ENCODE measurements around the gene PROX1.

GRCh38 chr1:214002472-214002871 is 14.7 kb downstream of the PROX1 start:
- TF ChIP-seq POLR2A (IDR thresholded peaks at IDR 0.05) (no peak), CTCF (IDR thresholded peaks at IDR 0.05) (no peak)

Measured in esophagus squamous epithelium (tissue), 4 donors.